Measurements from ENCODE around the gene MED31. TPM values are rescaled to one million over a fixed set of nuclear protein-coding genes. Genes with fewer than 3 reads are reported as not detected.

Gene MED31
- total RNA-seq, 3 donors from 2014 or later (not counting 1 experiment from before 2014, with no cell fraction given): 8.3 to 26.1 (median 19.1) TPM

- Mint-ChIP-seq H3K27ac (no peak overlapping the region), H3K36me3 (peaks cover 6% of the 10 kb centered on the region), H3K9me3 (no peaks in the 10 kb centered on the region), H3K4me3 (no peak overlapping the region), H3K27me3 (ENCODE audit: low read depth in 2 of 2) (no peaks in the 10 kb centered on the region), H3K4me1 (no peaks in the 10 kb centered on the region)
- ATAC-seq (no peak), DNase-seq (no peak)
- no peak overlapping the region for H3K4me3 ChIP-seq (ENCODE audit: low read length)
- H3K36me3 ChIP-seq (ENCODE audit: control insufficient read depth, insufficient read depth, low read length): peaks cover 39% of the 10 kb centered on the region
- no peaks in the 10 kb centered on the region for H3K4me1 ChIP-seq (ENCODE audit: control insufficient read depth, insufficient read depth, low read length)
- no peak for TF ChIP-seq CTCF (IDR thresholded peaks at IDR 0.05)
- intact Hi-C loops (cut with micrococcal nuclease): no loop called here
- no peaks in the 10 kb centered on the region for H3K27me3 ChIP-seq (ENCODE audit: control insufficient read depth, insufficient read depth, low read length)
- no peak overlapping the region for H3K27ac ChIP-seq (ENCODE audit: low read length)
- no peaks in the 10 kb centered on the region for H3K9me3 ChIP-seq (ENCODE audit: control insufficient read depth, insufficient read depth, low read length)
These were observed 52.0 kb downstream of the MED31 start for GRCh38 chr17:6599364-6599763.

- no peaks in the 10 kb centered on the region for H3K36me3 Mint-ChIP-seq
- H3K27ac Mint-ChIP-seq: no peak overlapping the region
- DNase-seq (no peak), ATAC-seq (no peak)
- Histone ChIP-seq H3K4me3 (ENCODE audit: low read length) (no peak overlapping the region), H3K27me3 (ENCODE audit: control insufficient read depth, insufficient read depth, low read length) (no peaks in the 10 kb centered on the region), H3K9me3 (ENCODE audit: control insufficient read depth, insufficient read depth, low read length) (no peaks in the 10 kb centered on the region), H3K27ac (ENCODE audit: low read length) (no peak overlapping the region), H3K4me1 (ENCODE audit: control insufficient read depth, insufficient read depth, low read length) (no peaks in the 10 kb centered on the region), H3K36me3 (ENCODE audit: control insufficient read depth, insufficient read depth, low read length) (peaks cover 43% of the 10 kb centered on the region)
- intact Hi-C loops (cut with micrococcal nuclease): no loop called here
- no peaks in the 10 kb centered on the region for H3K9me3 Mint-ChIP-seq
- 100% methylated on average over 1 of the region's 1 CpG for WGBS (ENCODE audit: insufficient coverage)
- H3K4me1 Mint-ChIP-seq: no peaks in the 10 kb centered on the region
- TF ChIP-seq CTCF (IDR thresholded peaks at IDR 0.05): no peak
- H3K4me3 Mint-ChIP-seq: no peak overlapping the region
- no peaks in the 10 kb centered on the region for H3K27me3 Mint-ChIP-seq (ENCODE audit: low read depth in 2 of 2)
These were observed 53.7 kb downstream of the MED31 start for GRCh38 chr17:6597727-6598126.

- no peak overlapping the region for H3K4me3 ChIP-seq (ENCODE audit: low read length)
- no peaks in the 10 kb centered on the region for H3K9me3 Mint-ChIP-seq
- no peaks in the 10 kb centered on the region for H3K9me3 ChIP-seq (ENCODE audit: control insufficient read depth, insufficient read depth, low read length)
- no peak overlapping the region for H3K4me3 Mint-ChIP-seq
- no peak overlapping the region for H3K27ac Mint-ChIP-seq
- H3K27me3 Mint-ChIP-seq (ENCODE audit: low read depth in 2 of 2): no peaks in the 10 kb centered on the region
- H3K36me3 Mint-ChIP-seq: no peaks in the 10 kb centered on the region
- no peak for TF ChIP-seq CTCF (IDR thresholded peaks at IDR 0.05)
- no peaks in the 10 kb centered on the region for H3K27me3 ChIP-seq (ENCODE audit: control insufficient read depth, insufficient read depth, low read length)
- no peak overlapping the region for H3K27ac ChIP-seq (ENCODE audit: low read length)
- peaks cover 39% of the 10 kb centered on the region for H3K36me3 ChIP-seq (ENCODE audit: control insufficient read depth, insufficient read depth, low read length)
- intact Hi-C loops (cut with micrococcal nuclease): no loop called here
- H3K4me1 ChIP-seq (ENCODE audit: control insufficient read depth, insufficient read depth, low read length): no peaks in the 10 kb centered on the region
- 100% methylated on average over 4 of the region's 4 CpGs for WGBS (ENCODE audit: insufficient coverage)
- no peaks in the 10 kb centered on the region for H3K4me1 Mint-ChIP-seq
- no peak for DNase-seq
- no peak for ATAC-seq
These were observed 54.5 kb downstream of the MED31 start for GRCh38 chr17:6596941-6597340.

GRCh38 chr17:6596511-6596910, 54.9 kb downstream of the MED31 start:
- H3K27me3 ChIP-seq (ENCODE audit: control insufficient read depth, insufficient read depth, low read length): no peaks in the 10 kb centered on the region
- intact Hi-C loops (cut with micrococcal nuclease): no loop called here
- H3K27me3 Mint-ChIP-seq (ENCODE audit: low read depth in 2 of 2): no peaks in the 10 kb centered on the region
- H3K4me3 Mint-ChIP-seq: no peak overlapping the region
- TF ChIP-seq CTCF (IDR thresholded peaks at IDR 0.05): no peak
- 96% methylated on average over 2 of the region's 2 CpGs for WGBS (ENCODE audit: insufficient coverage)
- no peaks in the 10 kb centered on the region for H3K36me3 Mint-ChIP-seq
- no peaks in the 10 kb centered on the region for H3K9me3 Mint-ChIP-seq
- H3K4me1 Mint-ChIP-seq: no peaks in the 10 kb centered on the region
- DNase-seq (no peak), ATAC-seq (no peak)
- no peak overlapping the region for H3K27ac ChIP-seq (ENCODE audit: low read length)
- no peak overlapping the region for H3K27ac Mint-ChIP-seq
- peaks cover 40% of the 10 kb centered on the region for H3K36me3 ChIP-seq (ENCODE audit: control insufficient read depth, insufficient read depth, low read length)
- no peak overlapping the region for H3K4me3 ChIP-seq (ENCODE audit: low read length)
- H3K4me1 ChIP-seq (ENCODE audit: control insufficient read depth, insufficient read depth, low read length): no peaks in the 10 kb centered on the region
- H3K9me3 ChIP-seq (ENCODE audit: control insufficient read depth, insufficient read depth, low read length): no peaks in the 10 kb centered on the region

Data from natural killer cell (primary cell).